Coronary artery (tissue), 2 donors: ENCODE results near the gene CS.
"Not testable (repeated sequence)": the region's sequence is repeated elsewhere in the genome, so short reads cannot be mapped to it uniquely, and the experiment has no call there.

Source experiments
- DNase-seq: peaks from one replicate; pipeline ENCODE4 v3.0.0-alpha.2; 2017; ENCODE audit warnings: low spot score
- H3K27ac ChIP-seq, 2 donors: fragments of 200-600 bp; sonication (generic); one replicate each; pipeline ENCODE4 v1.5.1; 2016 to 2019
- H3K4me3 ChIP-seq: fragments of 200-600 bp; sonication (generic); 2 replicates; pipeline ENCODE4 v1.5.1; 2016; ENCODE audit warnings: mild to moderate bottlenecking, moderate library complexity
- CTCF ChIP-seq: fragments of 200-600 bp; sonication (generic); IDR thresholded peaks from one replicate; pipeline ENCODE4 v1.5.1; 2019; ENCODE audit warnings: antibody characterized with exemption

The CS gene

DNA sequence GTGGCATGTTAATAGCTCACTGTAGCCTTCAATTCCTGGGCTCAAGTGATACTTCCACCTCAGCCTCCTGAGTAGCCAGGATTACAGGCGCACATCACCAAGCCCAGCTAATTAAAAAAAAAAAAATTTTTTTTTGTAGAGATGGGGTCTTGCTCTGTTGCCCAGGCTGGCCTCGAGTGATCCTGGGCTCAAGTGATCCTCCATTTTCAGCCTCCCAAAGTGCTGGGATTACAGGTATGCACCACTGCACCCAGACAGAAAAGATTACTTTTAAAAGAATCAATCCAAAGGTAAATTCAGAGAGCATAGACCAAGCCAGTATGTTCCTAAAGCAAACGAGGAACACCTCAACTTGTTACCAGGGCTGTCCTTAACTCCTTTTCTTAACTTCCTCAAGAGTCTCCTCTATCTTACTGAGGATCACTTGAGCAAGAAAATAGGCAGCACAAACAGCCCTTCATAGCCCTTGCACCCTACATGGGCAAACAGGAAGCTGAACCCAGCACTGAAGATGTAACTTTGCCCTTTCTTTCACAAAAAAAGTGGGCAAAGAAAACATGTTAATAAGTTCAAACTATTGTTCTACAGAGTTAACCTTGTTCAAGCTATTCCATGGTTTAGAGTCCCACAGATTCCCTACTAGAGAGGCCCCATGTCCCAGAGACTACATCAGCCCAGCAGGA, 11.3 kb downstream of the CS start:
- no peak for TF ChIP-seq CTCF
- no peak for DNase-seq
- no peak overlapping the region for H3K4me3 ChIP-seq
- no peak overlapping the region for H3K27ac ChIP-seq

DNA sequence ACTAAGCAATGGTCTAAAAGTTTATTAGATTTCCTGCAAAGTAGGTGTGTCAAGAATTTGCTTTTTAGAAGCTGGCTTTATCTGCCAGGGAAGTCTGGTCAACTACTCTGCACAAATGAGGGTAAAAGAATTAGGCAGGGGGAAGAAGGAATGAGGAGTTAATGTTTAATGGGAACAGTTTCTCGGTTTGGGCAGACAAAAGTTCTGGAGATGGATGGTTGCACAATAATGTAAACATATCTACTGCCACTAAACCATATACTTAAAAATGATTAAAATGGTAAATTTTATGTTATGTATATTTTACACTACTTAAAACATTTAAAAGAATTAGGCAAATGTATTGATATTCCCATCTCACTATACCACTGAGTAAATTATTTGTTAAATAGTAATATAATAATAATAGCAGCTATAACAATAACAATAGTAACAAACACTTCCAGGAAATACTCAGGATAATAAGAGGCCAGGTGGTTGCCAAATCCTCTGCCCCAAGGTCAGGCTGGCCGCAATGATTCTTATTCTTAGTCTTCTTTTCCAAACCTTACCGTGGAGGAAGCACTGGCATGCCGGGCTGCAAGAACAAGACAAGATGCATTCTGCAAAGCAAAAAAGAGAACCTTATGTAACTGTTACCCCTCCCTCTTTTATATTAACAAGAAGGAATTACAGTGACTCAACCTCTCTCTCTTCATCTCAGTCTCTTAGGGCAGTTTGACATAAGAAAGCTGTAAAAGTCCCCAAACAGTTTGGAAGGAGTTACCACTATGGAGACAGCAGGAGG, 13.9 kb downstream of the CS start:
- Histone ChIP-seq H3K27ac (no peak overlapping the region), H3K4me3 (no peak overlapping the region)
- no peak for TF ChIP-seq CTCF
- DNase-seq, result no peak

DNA sequence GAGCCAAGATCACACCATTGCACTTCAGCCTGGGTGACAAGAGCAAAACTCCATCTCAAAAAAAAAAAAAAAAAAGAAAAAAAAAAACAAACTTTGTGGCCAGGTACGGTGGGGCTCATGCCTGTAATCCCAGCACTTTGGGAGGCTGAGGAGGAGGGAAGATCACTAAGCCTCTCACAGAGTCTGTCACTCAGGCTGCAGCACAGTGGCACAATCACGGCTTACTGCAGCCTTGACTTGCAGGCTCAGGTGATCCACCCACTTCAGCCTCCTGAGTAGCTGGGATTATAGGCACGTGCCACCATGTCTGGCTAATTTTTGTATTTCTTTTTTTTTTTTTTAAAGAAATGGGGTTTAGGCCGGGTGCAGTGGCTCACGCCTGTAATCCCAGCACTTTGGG, 15.9 kb downstream of the CS start:
- not testable (repeated sequence) for H3K4me3 ChIP-seq, H3K27ac ChIP-seq, DNase-seq

- TF ChIP-seq CTCF, result no peak
- Histone ChIP-seq H3K4me3 (no peak overlapping the region), H3K27ac (no peak overlapping the region)
- DNase-seq, result no peak
Measured at GRCh38 chr12:56282579-56282978, 17.6 kb downstream of the CS start.

- Histone ChIP-seq H3K27ac (no peak overlapping the region), H3K4me3 (no peak overlapping the region)
- no peak for DNase-seq
- TF ChIP-seq CTCF, result no peak
Measured at GRCh38 chr12:56282030-56282429, 18.1 kb downstream of the CS start.

GRCh38 chr12:56280849-56281248, 19.3 kb downstream of the CS start:
- DNase-seq, result no peak
- H3K27ac ChIP-seq, result no peak overlapping the region
- no peak for TF ChIP-seq CTCF
- H3K4me3 ChIP-seq, result no peak overlapping the region

DNA sequence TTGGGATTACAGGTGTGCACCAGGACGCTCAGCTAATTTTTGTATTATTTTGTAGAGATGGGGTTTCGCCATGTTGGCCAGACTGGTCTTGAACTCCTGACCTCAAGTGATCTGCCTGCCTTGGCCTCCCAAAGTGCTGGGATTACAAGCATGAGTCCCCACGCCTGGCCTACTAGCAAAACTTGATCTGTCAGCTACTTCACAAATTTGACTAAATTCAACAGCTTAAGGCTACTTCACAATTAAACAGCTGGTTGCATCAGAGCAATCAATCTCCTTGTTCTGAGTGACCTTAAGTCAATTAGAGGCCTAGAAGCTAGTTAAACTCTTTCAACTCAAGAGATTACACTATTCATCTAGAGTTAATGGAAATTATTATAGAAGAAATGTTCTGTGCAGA, 21.2 kb downstream of the CS start:
- Histone ChIP-seq H3K4me3 (no peak overlapping the region), H3K27ac (no peak overlapping the region)
- no peak for DNase-seq
- TF ChIP-seq CTCF, result no peak
